ENCODE measurements around the gene SLC26A9.
A peak's percentile ranks its signal among the peaks of the same experiment; 100 is the strongest.

Gene SLC26A9

GRCh38 chr1:205943245-205943644, at the start of gene SLC26A9:
Gene SLC26A9 (minus strand): TSS chr1:205943456. CDS start chr1:205935820, 7,636 bp downstream.
- DNase-seq (ENCODE audit: low spot score) = no peak

GRCh38 chr1:205992218-205992882, 49.1 kb upstream of the SLC26A9 start:
- DNase-seq (ENCODE audit: low spot score) = no peak

GRCh38 chr1:205991237-205991636, 48.0 kb upstream of the SLC26A9 start:
- no peak for DNase-seq (ENCODE audit: low spot score)

- no peak for DNase-seq (ENCODE audit: low spot score)
Observed at GRCh38 chr1:205990226-205990625, 47.0 kb upstream of the SLC26A9 start.

- DNase-seq (ENCODE audit: low spot score) = no peak
Observed at GRCh38 chr1:205989786-205990185, 46.5 kb upstream of the SLC26A9 start.

GRCh38 chr1:205988585-205988995, 45.3 kb upstream of the SLC26A9 start:
- DNase-seq (ENCODE audit: low spot score) = no peak

- DNase-seq (ENCODE audit: low spot score) = no peak
Observed at GRCh38 chr1:205986861-205987260, 43.6 kb upstream of the SLC26A9 start.

- DNase-seq (ENCODE audit: low spot score) = no peak
Observed at GRCh38 chr1:205986292-205986691, 43.0 kb upstream of the SLC26A9 start.

GRCh38 chr1:205985330-205986005, 42.2 kb upstream of the SLC26A9 start:
- no peak for DNase-seq (ENCODE audit: low spot score)

GRCh38 chr1:205983925-205984725, 40.9 kb upstream of the SLC26A9 start:
- DNase-seq (ENCODE audit: low spot score) = peak; percentile 78

- no peak for DNase-seq (ENCODE audit: low spot score)
Observed at GRCh38 chr1:205981257-205981656, 38.0 kb upstream of the SLC26A9 start.

- DNase-seq (ENCODE audit: low spot score) = no peak
Observed at GRCh38 chr1:205980237-205980870, 37.1 kb upstream of the SLC26A9 start.

GRCh38 chr1:205979301-205979700, 36.0 kb upstream of the SLC26A9 start:
- no peak for DNase-seq (ENCODE audit: low spot score)

GRCh38 chr1:205978676-205979075, 35.4 kb upstream of the SLC26A9 start:
- DNase-seq (ENCODE audit: low spot score) = no peak

- peak; percentile 71 for DNase-seq (ENCODE audit: low spot score)
Observed at GRCh38 chr1:205977402-205978014, 34.3 kb upstream of the SLC26A9 start.

- no peak for DNase-seq (ENCODE audit: low spot score)
Observed at GRCh38 chr1:205976708-205977401, 33.6 kb upstream of the SLC26A9 start.

- no peak for DNase-seq (ENCODE audit: low spot score)
Observed at GRCh38 chr1:205976036-205976435, 32.8 kb upstream of the SLC26A9 start.

- DNase-seq (ENCODE audit: low spot score) = no peak
Observed at GRCh38 chr1:205975387-205975998, 32.2 kb upstream of the SLC26A9 start.

GRCh38 chr1:205974712-205975111, 31.5 kb upstream of the SLC26A9 start:
- no peak for DNase-seq (ENCODE audit: low spot score)

GRCh38 chr1:205973377-205974232, 30.3 kb upstream of the SLC26A9 start:
- DNase-seq (ENCODE audit: low spot score) = no peak

Data from HuH-7 (cell line).